Measurements from ENCODE around the gene HELLS.
"Not testable (repeated sequence)": the region's sequence is repeated elsewhere in the genome, so short reads cannot be mapped to it uniquely, and the experiment has no call there.

Gene HELLS

GRCh38 chr10:94524711-94525110 lies 20.9 kb upstream of the HELLS start:
- no peak for DNase-seq (ENCODE audit: extremely low read depth, low read depth)
- H3K4me3 ChIP-seq (replicated peaks; ENCODE audit: low read depth, low read length) = no peak overlapping the region
- no peak for TF ChIP-seq CTCF (IDR thresholded peaks at IDR 0.05; ENCODE audit: low read depth, low read length, missing control alignments)

GRCh38 chr10:94531550-94531949 lies 14.0 kb upstream of the HELLS start:
- H3K4me3 ChIP-seq (replicated peaks; ENCODE audit: low read depth, low read length); DNase-seq (ENCODE audit: extremely low read depth, low read depth): not testable (repeated sequence)

- TF ChIP-seq CTCF (IDR thresholded peaks at IDR 0.05; ENCODE audit: low read depth, low read length, missing control alignments) = no peak
- H3K4me3 ChIP-seq (replicated peaks; ENCODE audit: low read depth, low read length) = no peak overlapping the region
- no peak for DNase-seq (ENCODE audit: extremely low read depth, low read depth)
Observed at GRCh38 chr10:94533027-94533426, 12.6 kb upstream of the HELLS start.

- H3K4me3 ChIP-seq (replicated peaks; ENCODE audit: low read depth, low read length); DNase-seq (ENCODE audit: extremely low read depth, low read depth): not testable (repeated sequence)
Observed at GRCh38 chr10:94542282-94542681, 3.3 kb upstream of the HELLS start.

- TF ChIP-seq CTCF (IDR thresholded peaks at IDR 0.05; ENCODE audit: low read depth, low read length, missing control alignments) = no peak
- peak overlapping the region; percentile 73 for H3K4me3 ChIP-seq (replicated peaks; ENCODE audit: low read depth, low read length)
- DNase-seq (ENCODE audit: extremely low read depth, low read depth) = no peak
Observed at GRCh38 chr10:94546049-94546900, 687 bp downstream of the HELLS start.

- DNase-seq (ENCODE audit: extremely low read depth, low read depth) = no peak
Observed at GRCh38 chr10:94546901-94547185, 1.3 kb downstream of the HELLS start.

GRCh38 chr10:94549221-94549620 lies 3.6 kb downstream of the HELLS start:
- DNase-seq (ENCODE audit: extremely low read depth, low read depth) = no peak
- no peak overlapping the region for H3K4me3 ChIP-seq (replicated peaks; ENCODE audit: low read depth, low read length)

More at GRCh38 chr10:94546901-94547185, 1.3 kb downstream of the HELLS start:
- no peak for TF ChIP-seq CTCF (IDR thresholded peaks at IDR 0.05; ENCODE audit: low read depth, low read length, missing control alignments)
- H3K4me3 ChIP-seq (replicated peaks; ENCODE audit: low read depth, low read length) = peak overlapping the region; percentile 73

GRCh38 chr10:94567714-94568307 lies 22.2 kb downstream of the HELLS start:
- DNase-seq (ENCODE audit: extremely low read depth, low read depth) = not testable (repeated sequence)

More at GRCh38 chr10:94549221-94549620, 3.6 kb downstream of the HELLS start:
- no peak for TF ChIP-seq CTCF (IDR thresholded peaks at IDR 0.05; ENCODE audit: low read depth, low read length, missing control alignments)

More at GRCh38 chr10:94567714-94568307, 22.2 kb downstream of the HELLS start:
- not testable (repeated sequence) for H3K4me3 ChIP-seq (replicated peaks; ENCODE audit: low read depth, low read length)

Measured in HFF-Myc (cell line).